ENCODE measurements around the gene OR2M5. TPM values are rescaled to one million over a fixed set of nuclear protein-coding genes. Genes with fewer than 3 reads are reported as not detected.

The OR2M5 gene
- total and polyA plus RNA-seq, 7 experiments from 2014 or later = not detected

DNA sequence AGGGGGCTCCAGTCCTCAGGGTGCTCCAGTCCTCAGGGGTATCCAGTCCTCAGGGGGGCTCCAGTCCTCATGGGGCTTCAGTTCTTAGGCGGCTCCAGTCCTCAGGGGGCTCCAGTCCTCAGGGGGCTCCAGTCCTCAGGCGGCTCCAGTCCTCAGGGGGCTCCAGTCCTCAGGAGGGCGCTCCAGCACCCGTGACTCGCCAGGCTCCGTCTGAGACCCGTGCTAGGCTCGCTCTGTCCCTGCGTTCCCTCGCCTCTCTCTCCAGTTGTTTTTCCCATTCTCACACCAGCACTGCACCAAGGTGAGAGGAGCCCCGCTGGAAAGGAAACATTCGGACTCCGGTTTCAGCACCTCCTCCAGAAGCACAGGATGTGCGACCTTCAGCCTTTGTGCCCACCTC lies 20.2 kb downstream of the OR2M5 start:
- H3K27me3 Mint-ChIP-seq = peaks cover 0 to 4% (median 0%) of the 10 kb centered on the region in 5 donors
- H3K27ac Mint-ChIP-seq = no peak overlapping the region
- H3K4me1 ChIP-seq (ENCODE audit: control insufficient read depth in 2 of 2, insufficient read depth in 2 of 2, low read length in 2 of 2) = no peaks in the 10 kb centered on the region
- no peaks in the 10 kb centered on the region for H3K36me3 Mint-ChIP-seq
- H3K9me3 Mint-ChIP-seq = peaks cover 0 to 9% (median 1%) of the 10 kb centered on the region in 11 donors
- H3K4me3 ChIP-seq (ENCODE audit: low read length) = no peak overlapping the region
- intact Hi-C loops (cut with micrococcal nuclease) = no loop called here
- CTCF ChIA-PET = no interaction called here
- POLR2A ChIA-PET = no interaction called here
- DNase-seq (no peak), ATAC-seq (no peak)
- H3K4me3 Mint-ChIP-seq = no peak overlapping the region
- no peaks in the 10 kb centered on the region for H3K36me3 ChIP-seq (ENCODE audit: control insufficient read depth in 2 of 3, insufficient read depth in 3 of 3, low read length in 3 of 3)
- H3K4me1 Mint-ChIP-seq = no peaks in the 10 kb centered on the region
- H3K27ac ChIP-seq (ENCODE audit: low read depth, low read length) = no peak overlapping the region
- no peaks in the 10 kb centered on the region for H3K9me3 ChIP-seq (ENCODE audit: control insufficient read depth in 2 of 3, low read length in 3 of 3)
- no peaks in the 10 kb centered on the region for H3K27me3 ChIP-seq (ENCODE audit: control insufficient read depth in 2 of 2, insufficient read depth in 2 of 2, low read length in 2 of 2)

DNA sequence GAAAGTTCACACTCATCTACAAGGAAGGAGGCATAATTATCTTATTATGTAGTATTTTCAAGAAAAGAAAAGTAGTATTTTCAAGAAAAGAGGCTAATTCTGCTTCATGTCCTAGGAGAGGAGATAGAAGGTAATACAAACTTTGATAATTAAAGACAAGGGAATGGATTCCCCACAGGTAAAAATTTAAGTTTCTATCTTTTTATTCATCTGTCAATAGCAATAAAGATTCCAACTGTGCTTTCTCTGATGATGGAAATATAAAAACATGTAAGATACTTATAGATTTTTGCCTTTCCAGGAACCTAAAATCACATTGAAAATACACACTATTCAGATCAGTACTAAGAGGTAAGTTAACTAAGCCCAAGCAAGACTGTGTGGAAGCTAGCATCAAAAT lies 29.6 kb downstream of the OR2M5 start, which contains the start of gene OR2M2:
Gene OR2M2 (plus strand): TSS at position 301 of the 400 bp plus-strand sequence. CDS start 5,165 bp downstream, outside the sequence.
- no peak within 1 kb of the TSS for H3K27ac Mint-ChIP-seq
- peaks cover 0 to 3% (median 0%) of the 10 kb centered on the region in 11 donors for H3K9me3 Mint-ChIP-seq
- Histone ChIP-seq H3K27ac (ENCODE audit: low read depth, low read length) (no peak within 1 kb of the TSS), H3K4me3 (ENCODE audit: low read length) (no peak within 1 kb of the TSS), H3K36me3 (ENCODE audit: control insufficient read depth in 2 of 3, insufficient read depth in 3 of 3, low read length in 3 of 3) (no peaks in the 10 kb centered on the region), H3K9me3 (ENCODE audit: control insufficient read depth in 2 of 3, low read length in 3 of 3) (no peaks in the 10 kb centered on the region), H3K4me1 (ENCODE audit: control insufficient read depth in 2 of 2, insufficient read depth in 2 of 2, low read length in 2 of 2) (no peaks in the 10 kb centered on the region), H3K27me3 (ENCODE audit: control insufficient read depth in 2 of 2, insufficient read depth in 2 of 2, low read length in 2 of 2) (no peaks in the 10 kb centered on the region)
- H3K27me3 Mint-ChIP-seq = no peaks in the 10 kb centered on the region
- POLR2A ChIA-PET = no interaction called here
- ATAC-seq = no peak
- intact Hi-C loops (cut with micrococcal nuclease) = no loop called here
- no peaks in the 10 kb centered on the region for H3K4me1 Mint-ChIP-seq
- no peaks in the 10 kb centered on the region for H3K36me3 Mint-ChIP-seq
- CTCF ChIA-PET = no interaction called here
- H3K4me3 Mint-ChIP-seq = no peak within 1 kb of the TSS
- no peak for DNase-seq

DNA sequence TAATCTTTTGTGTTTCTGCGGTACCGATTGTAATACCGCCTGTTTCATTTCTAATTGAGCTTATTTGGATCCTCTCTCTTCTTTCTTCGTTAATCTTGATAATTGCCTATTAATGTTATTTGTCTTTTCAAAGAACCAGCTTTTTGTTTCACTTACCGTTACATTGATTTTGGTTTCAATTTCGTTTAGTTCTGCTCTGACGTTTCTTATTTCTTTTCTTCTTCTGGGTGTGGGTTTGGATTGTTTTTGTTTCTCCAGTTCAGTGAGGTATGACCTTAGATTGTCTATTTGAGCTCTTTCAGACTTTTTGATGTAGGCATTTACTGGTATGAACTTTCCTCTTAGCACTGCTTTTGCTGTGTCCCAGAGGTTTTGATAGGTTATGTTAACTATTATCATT lies 39.0 kb downstream of the OR2M5 start:
- Histone ChIP-seq H3K27me3 (ENCODE audit: control insufficient read depth in 2 of 2, insufficient read depth in 2 of 2, low read length in 2 of 2) (no peaks in the 10 kb centered on the region), H3K27ac (ENCODE audit: low read depth, low read length) (no peak overlapping the region), H3K9me3 (ENCODE audit: control insufficient read depth in 2 of 3, low read length in 3 of 3) (no peaks in the 10 kb centered on the region), H3K4me3 (ENCODE audit: low read length) (no peak overlapping the region), H3K36me3 (ENCODE audit: control insufficient read depth in 2 of 3, insufficient read depth in 3 of 3, low read length in 3 of 3) (no peaks in the 10 kb centered on the region), H3K4me1 (ENCODE audit: control insufficient read depth in 2 of 2, insufficient read depth in 2 of 2, low read length in 2 of 2) (no peaks in the 10 kb centered on the region)
- ATAC-seq = no peak
- no peak for DNase-seq
- Mint-ChIP-seq H3K27ac (no peak overlapping the region), H3K4me3 (no peak overlapping the region), H3K36me3 (no peaks in the 10 kb centered on the region), H3K4me1 (no peaks in the 10 kb centered on the region), H3K9me3 (peaks cover 0 to 26% (median 4%) of the 10 kb centered on the region in 11 donors), H3K27me3 (peaks cover 0 to 14% (median 10%) of the 10 kb centered on the region in 5 donors)
- intact Hi-C loops (cut with micrococcal nuclease) = no loop called here
- CTCF ChIA-PET = no interaction called here
- POLR2A ChIA-PET = no interaction called here

DNA sequence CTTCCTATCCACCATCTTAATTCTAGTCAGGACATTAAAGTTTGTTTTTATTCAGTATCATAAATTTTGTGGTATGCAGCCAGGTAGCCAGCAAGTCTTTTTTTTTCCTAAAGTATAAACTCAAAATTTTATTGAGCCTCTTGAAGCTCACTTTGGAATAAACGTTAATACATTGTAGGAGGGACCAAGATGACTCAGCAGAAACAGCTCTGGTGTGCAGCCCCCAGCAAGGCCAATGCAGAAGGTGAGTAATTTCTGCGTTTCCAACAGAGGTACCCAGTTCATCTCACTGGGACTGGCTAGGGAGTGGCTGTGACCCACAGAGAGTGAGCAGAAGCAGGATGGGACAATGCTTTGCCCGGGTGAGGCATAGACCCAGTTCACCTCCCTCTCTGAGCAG lies 42.4 kb downstream of the OR2M5 start:
- POLR2A ChIA-PET = no interaction called here
- intact Hi-C loops (cut with micrococcal nuclease) = no loop called here
- ATAC-seq = no peak

DNA sequence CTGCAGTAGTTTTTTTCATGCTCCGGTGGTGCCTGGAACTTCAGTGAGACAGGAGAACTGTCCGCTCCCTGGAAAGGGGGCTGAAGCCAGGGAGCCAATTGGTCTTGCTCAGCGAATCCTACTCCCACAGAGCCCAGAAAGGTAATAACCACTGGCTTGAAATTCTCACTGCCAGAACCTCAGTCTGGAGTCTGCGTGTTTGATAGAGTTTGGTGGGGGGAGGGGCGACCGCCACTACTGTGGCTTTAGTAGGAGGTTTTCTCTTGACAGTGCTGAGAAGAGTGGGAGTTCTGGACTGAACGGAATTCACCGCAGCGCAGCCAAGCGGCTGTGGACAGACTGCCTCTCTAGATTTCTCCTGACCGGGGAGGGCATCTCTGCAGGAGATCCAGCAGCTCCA lies 44.1 kb downstream of the OR2M5 start:
- Mint-ChIP-seq H3K36me3 (no peaks in the 10 kb centered on the region), H3K9me3 (peaks cover 4 to 47% (median 9%) of the 10 kb centered on the region in 11 donors)

More for the DNA sequence above, 42.4 kb downstream of the OR2M5 start:
- no peaks in the 10 kb centered on the region for H3K4me1 ChIP-seq (ENCODE audit: control insufficient read depth in 2 of 2, insufficient read depth in 2 of 2, low read length in 2 of 2)
- peaks cover 0 to 20% (median 11%) of the 10 kb centered on the region in 5 donors for H3K27me3 Mint-ChIP-seq
- H3K4me3 Mint-ChIP-seq = no peak overlapping the region
- no peaks in the 10 kb centered on the region for H3K36me3 Mint-ChIP-seq
- no peaks in the 10 kb centered on the region for H3K36me3 ChIP-seq (ENCODE audit: control insufficient read depth in 2 of 3, insufficient read depth in 3 of 3, low read length in 3 of 3)
- no peak overlapping the region for H3K27ac Mint-ChIP-seq
- no peak overlapping the region for H3K4me3 ChIP-seq (ENCODE audit: low read length)
- CTCF ChIA-PET = no interaction called here
- no peaks in the 10 kb centered on the region for H3K9me3 ChIP-seq (ENCODE audit: control insufficient read depth in 2 of 3, low read length in 3 of 3)
- peaks cover 3 to 38% (median 7%) of the 10 kb centered on the region in 11 donors for H3K9me3 Mint-ChIP-seq
- no peaks in the 10 kb centered on the region for H3K4me1 Mint-ChIP-seq
- H3K27me3 ChIP-seq (ENCODE audit: control insufficient read depth in 2 of 2, insufficient read depth in 2 of 2, low read length in 2 of 2) = no peaks in the 10 kb centered on the region
- DNase-seq = no peak
- H3K27ac ChIP-seq (ENCODE audit: low read depth, low read length) = no peak overlapping the region

DNA sequence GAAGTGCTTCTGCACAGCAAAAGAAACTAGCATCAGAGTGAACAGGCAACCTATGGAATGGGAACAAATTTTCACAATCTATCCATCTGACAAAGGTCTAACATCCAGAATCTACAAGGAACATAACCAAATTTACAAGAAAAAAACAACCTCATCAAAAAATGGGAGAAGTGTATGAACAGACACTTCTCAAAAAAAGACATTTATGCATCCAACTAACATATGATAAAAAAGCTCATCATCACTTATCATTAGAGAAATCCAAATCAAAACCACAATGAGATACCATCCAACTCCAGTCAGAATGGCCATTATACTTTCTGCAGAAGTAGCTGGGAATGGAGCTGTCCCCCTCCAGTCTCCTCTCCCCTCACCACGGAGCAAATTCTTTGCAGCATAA lies 49.2 kb downstream of the OR2M5 start:
- DNase-seq = no peak
- H3K9me3 Mint-ChIP-seq = peaks cover 4 to 47% (median 11%) of the 10 kb centered on the region in 11 donors
- ChIA-PET POLR2A (no interaction called here), CTCF (no interaction called here)
- no peak overlapping the region for H3K4me3 Mint-ChIP-seq
- H3K27ac Mint-ChIP-seq = no peak overlapping the region
- no peaks in the 10 kb centered on the region for H3K4me1 Mint-ChIP-seq
- peaks cover 0 to 10% (median 0%) of the 10 kb centered on the region in 5 donors for H3K27me3 Mint-ChIP-seq
- no peaks in the 10 kb centered on the region for H3K27me3 ChIP-seq (ENCODE audit: control insufficient read depth in 2 of 2, insufficient read depth in 2 of 2, low read length in 2 of 2)
- ATAC-seq = no peak
- H3K36me3 ChIP-seq (ENCODE audit: control insufficient read depth in 2 of 3, insufficient read depth in 3 of 3, low read length in 3 of 3) = no peaks in the 10 kb centered on the region
- H3K36me3 Mint-ChIP-seq = no peaks in the 10 kb centered on the region
- no peaks in the 10 kb centered on the region for H3K4me1 ChIP-seq (ENCODE audit: control insufficient read depth in 2 of 2, insufficient read depth in 2 of 2, low read length in 2 of 2)
- intact Hi-C loops (cut with micrococcal nuclease) = no loop called here
- H3K4me3 ChIP-seq (ENCODE audit: low read length) = no peak overlapping the region
- no peaks in the 10 kb centered on the region for H3K9me3 ChIP-seq (ENCODE audit: control insufficient read depth in 2 of 3, low read length in 3 of 3)
- H3K27ac ChIP-seq (ENCODE audit: low read depth, low read length) = no peak overlapping the region

More for the DNA sequence above, 44.1 kb downstream of the OR2M5 start:
- H3K27ac Mint-ChIP-seq = no peak overlapping the region
- Histone ChIP-seq H3K4me1 (ENCODE audit: control insufficient read depth in 2 of 2, insufficient read depth in 2 of 2, low read length in 2 of 2) (no peaks in the 10 kb centered on the region), H3K4me3 (ENCODE audit: low read length) (no peak overlapping the region), H3K27me3 (ENCODE audit: control insufficient read depth in 2 of 2, insufficient read depth in 2 of 2, low read length in 2 of 2) (no peaks in the 10 kb centered on the region), H3K27ac (ENCODE audit: low read depth, low read length) (no peak overlapping the region), H3K36me3 (ENCODE audit: control insufficient read depth in 2 of 3, insufficient read depth in 3 of 3, low read length in 3 of 3) (no peaks in the 10 kb centered on the region), H3K9me3 (ENCODE audit: control insufficient read depth in 2 of 3, low read length in 3 of 3) (no peaks in the 10 kb centered on the region)
- H3K4me3 Mint-ChIP-seq = no peak overlapping the region
- H3K4me1 Mint-ChIP-seq = no peaks in the 10 kb centered on the region
- DNase-seq (no peak), ATAC-seq (no peak)
- CTCF ChIA-PET = no interaction called here
- peaks cover 0 to 20% (median 11%) of the 10 kb centered on the region in 5 donors for H3K27me3 Mint-ChIP-seq
- intact Hi-C loops (cut with micrococcal nuclease) = no loop called here
- POLR2A ChIA-PET = no interaction called here

All from naive thymus-derived CD4-positive, alpha-beta T cell (primary cell).